HepG2 (cell line): ENCODE results near the gene MADCAM1. TPM values are rescaled to one million over a fixed set of nuclear protein-coding genes. Genes with fewer than 3 reads are reported as not detected.

ENCODE experiments used
- ATF3 ChIP-seq: sonication (generic); formaldehyde crosslinking; IDR thresholded peaks from 2 replicates; pipeline ENCODE4 v1.4.0; 2020; ENCODE audit warnings: missing genetic modification reagents
- ATF4 ChIP-seq, 2 experiments: fragments of 450-650 bp in 1 of 2; sonication (generic) in 1 of 2; formaldehyde crosslinking; IDR thresholded peaks; 2 replicates each; pipeline versions ENCODE4 v1.5.0 to v1.8.0; 2020 to 2022; ENCODE audit warnings: mild to moderate bottlenecking in 1 of 2, missing genetic modification reagents in 1 of 2
- EHMT2 ChIP-seq: fragments of 200-600 bp; sonication (generic); IDR thresholded peaks from 2 replicates; pipeline ENCODE4 v1.7.0; 2017; ENCODE audit warnings: antibody characterized with exemption, low read depth, low read length, borderline replicate concordance
- HOXD1 ChIP-seq: sonication (generic); formaldehyde crosslinking; IDR thresholded peaks from 2 replicates; pipeline ENCODE4 v1.5.0; 2020; ENCODE audit warnings: missing genetic modification reagents
- KDM6A ChIP-seq: IDR thresholded peaks from 2 replicates; pipeline ENCODE4 v1.6.1; 2016; ENCODE audit warnings: low read depth
- KMT2A ChIP-seq: sonication (generic); formaldehyde crosslinking; IDR thresholded peaks from 2 replicates; pipeline ENCODE4 v1.4.0; 2020; ENCODE audit warnings: missing genetic modification reagents
- NFRKB ChIP-seq: fragments of 450-650 bp; IDR thresholded peaks from 2 replicates; pipeline ENCODE4 v1.6.1; 2017
- PHF5A ChIP-seq: IDR thresholded peaks from one replicate; pipeline ENCODE4 v1.6.1; 2018; ENCODE audit warnings: low read depth, missing genetic modification reagents; ENCODE audit not compliant: unreplicated experiment
- PRMT3 ChIP-seq: sonication (generic); formaldehyde crosslinking; IDR thresholded peaks from 2 replicates; pipeline ENCODE4 v1.8.1; 2022; ENCODE audit warnings: low read depth, mild to moderate bottlenecking, moderate library complexity, missing genetic modification reagents, borderline replicate concordance
- RBM39 ChIP-seq: fragments of 200-400 bp; formaldehyde crosslinking; IDR thresholded peaks from one replicate; pipeline ENCODE4 v1.6.1; 2018; ENCODE audit warnings: antibody characterized with exemption, mild to moderate bottlenecking, low read depth, low read length; ENCODE audit not compliant: poor library complexity, severe bottlenecking
- THAP11 ChIP-seq: IDR thresholded peaks from 2 replicates; pipeline ENCODE4 v1.6.1; 2016; ENCODE audit warnings: missing biosample characterization, missing genetic modification reagents
- ZBTB14 ChIP-seq: sonication (generic); formaldehyde crosslinking; IDR thresholded peaks from 2 replicates; pipeline ENCODE4 v1.4.0; 2020; ENCODE audit warnings: missing genetic modification reagents
- ZNF552 ChIP-seq: sonication (generic); formaldehyde crosslinking; IDR thresholded peaks from 2 replicates; pipeline ENCODE4 v1.9.0; 2022; ENCODE audit warnings: missing genetic modification reagents, mild to moderate bottlenecking, borderline replicate concordance
- ZNF652 ChIP-seq: IDR thresholded peaks from 2 replicates; pipeline ENCODE4 v1.6.1; 2016; ENCODE audit warnings: low read depth, borderline replicate concordance
- polyA plus RNA-seq, 8 experiments: library from polyadenylated mRNA; depleted of rRNA in 3 of 8; stranded (reverse) in 7 of 8; unstranded in 1 of 8; fragments of >200 nt; fragmentation: Illumina TruSeq in 4 of 8; extraction: Trizol in 4 of 8; gene quantifications; 2 replicates each; pipeline versions ENCODE4 v1.2.1 to v1.2.3, GENCODE V29; 2011 to 2016; ENCODE audit warnings: low read depth in 4 of 8, missing spikeins in 1 of 8, mixed read lengths in 1 of 8; ENCODE audit not compliant: insufficient read depth in 1 of 8
- total RNA-seq, 5 experiments: library from RNA; depleted of rRNA; stranded (reverse); fragments of >200 nt; fragmentation: Illumina TruSeq; extraction: Trizol; gene quantifications; 2 replicates each; pipeline ENCODE4 v1.2.3, GENCODE V29; 2016; ENCODE audit warnings: low read depth in 1 of 5
- TF ChIP-seq, protein P1 (sequence below): sonication (generic); formaldehyde crosslinking; IDR thresholded peaks from 2 replicates; pipeline ENCODE4 v1.4.0; 2020; ENCODE audit warnings: mild to moderate bottlenecking, missing genetic modification reagents
- TF ChIP-seq, protein P2 (sequence below): IDR thresholded peaks from 2 replicates; pipeline ENCODE4 v1.6.1; 2016; ENCODE audit warnings: mild to moderate bottlenecking

Gene MADCAM1
- total and polyA plus RNA-seq, 2 of the 13 experiments (the other 11 are each of a cell fraction or from before 2014, with no cell fraction given) = 0.29 to 0.33 TPM

DNA sequence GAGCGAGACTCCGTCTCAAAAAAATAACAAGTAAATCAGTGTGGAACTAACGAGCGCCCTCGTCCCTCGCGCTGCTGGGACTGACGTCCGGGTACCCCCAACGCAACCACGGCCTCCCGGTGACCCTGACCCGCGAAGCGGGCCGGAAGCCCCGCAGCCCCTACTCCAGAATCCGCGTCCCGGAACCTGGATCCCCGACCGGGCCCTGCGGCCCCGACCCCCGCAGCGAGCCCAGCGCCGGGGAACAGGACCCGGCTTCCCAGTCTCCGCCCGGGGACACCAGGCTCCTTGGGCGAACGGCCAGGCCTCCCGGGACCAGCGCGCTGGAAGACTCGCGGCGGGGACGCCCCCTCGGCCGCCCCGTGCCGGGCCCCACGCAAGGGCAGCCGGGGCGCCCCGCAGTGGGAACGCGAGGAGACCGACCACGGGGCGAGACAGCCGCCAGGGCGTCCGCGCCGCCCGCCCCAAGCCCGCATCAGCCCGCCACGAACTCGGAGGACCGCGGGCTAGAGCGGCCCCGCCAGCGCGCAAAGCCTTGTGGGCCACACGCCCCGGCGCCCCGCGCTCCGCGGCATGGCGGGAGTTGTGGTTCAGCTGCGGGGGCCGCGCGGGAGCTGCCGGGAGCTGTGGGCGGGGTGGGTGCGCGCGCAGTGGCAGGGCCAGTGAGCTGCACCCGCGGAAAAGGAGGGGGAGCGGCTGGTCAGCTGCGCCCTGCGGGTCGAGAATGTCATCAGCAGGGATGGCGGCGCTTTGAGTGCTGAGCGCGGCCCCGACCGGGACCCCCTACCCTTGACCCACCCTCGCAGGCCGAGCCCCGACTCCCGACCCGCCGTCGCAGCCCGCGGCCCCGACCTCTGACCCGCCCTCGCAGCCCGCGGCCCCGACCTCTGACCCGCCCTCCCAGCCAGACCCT lies 7.5 kb upstream of the MADCAM1 start (continued):
- peak; percentile 48; the same call in 1 of the 2 replicates for TF ChIP-seq ZBTB14
- TF ChIP-seq ZNF552 (CRISPR knock-in tag) = 0 out of 2 replicates have a peak, but pooled peaks have one; percentile 21
- TF ChIP-seq KMT2A (CRISPR knock-in tag) = peak; percentile 65; the same call in 1 of the 2 replicates
- TF ChIP-seq ZNF652 = no peak
- TF ChIP-seq KDM6A (CRISPR knock-in tag) = peak; percentile 27; the same call in 1 of the 2 replicates
- TF ChIP-seq, protein P1, sequence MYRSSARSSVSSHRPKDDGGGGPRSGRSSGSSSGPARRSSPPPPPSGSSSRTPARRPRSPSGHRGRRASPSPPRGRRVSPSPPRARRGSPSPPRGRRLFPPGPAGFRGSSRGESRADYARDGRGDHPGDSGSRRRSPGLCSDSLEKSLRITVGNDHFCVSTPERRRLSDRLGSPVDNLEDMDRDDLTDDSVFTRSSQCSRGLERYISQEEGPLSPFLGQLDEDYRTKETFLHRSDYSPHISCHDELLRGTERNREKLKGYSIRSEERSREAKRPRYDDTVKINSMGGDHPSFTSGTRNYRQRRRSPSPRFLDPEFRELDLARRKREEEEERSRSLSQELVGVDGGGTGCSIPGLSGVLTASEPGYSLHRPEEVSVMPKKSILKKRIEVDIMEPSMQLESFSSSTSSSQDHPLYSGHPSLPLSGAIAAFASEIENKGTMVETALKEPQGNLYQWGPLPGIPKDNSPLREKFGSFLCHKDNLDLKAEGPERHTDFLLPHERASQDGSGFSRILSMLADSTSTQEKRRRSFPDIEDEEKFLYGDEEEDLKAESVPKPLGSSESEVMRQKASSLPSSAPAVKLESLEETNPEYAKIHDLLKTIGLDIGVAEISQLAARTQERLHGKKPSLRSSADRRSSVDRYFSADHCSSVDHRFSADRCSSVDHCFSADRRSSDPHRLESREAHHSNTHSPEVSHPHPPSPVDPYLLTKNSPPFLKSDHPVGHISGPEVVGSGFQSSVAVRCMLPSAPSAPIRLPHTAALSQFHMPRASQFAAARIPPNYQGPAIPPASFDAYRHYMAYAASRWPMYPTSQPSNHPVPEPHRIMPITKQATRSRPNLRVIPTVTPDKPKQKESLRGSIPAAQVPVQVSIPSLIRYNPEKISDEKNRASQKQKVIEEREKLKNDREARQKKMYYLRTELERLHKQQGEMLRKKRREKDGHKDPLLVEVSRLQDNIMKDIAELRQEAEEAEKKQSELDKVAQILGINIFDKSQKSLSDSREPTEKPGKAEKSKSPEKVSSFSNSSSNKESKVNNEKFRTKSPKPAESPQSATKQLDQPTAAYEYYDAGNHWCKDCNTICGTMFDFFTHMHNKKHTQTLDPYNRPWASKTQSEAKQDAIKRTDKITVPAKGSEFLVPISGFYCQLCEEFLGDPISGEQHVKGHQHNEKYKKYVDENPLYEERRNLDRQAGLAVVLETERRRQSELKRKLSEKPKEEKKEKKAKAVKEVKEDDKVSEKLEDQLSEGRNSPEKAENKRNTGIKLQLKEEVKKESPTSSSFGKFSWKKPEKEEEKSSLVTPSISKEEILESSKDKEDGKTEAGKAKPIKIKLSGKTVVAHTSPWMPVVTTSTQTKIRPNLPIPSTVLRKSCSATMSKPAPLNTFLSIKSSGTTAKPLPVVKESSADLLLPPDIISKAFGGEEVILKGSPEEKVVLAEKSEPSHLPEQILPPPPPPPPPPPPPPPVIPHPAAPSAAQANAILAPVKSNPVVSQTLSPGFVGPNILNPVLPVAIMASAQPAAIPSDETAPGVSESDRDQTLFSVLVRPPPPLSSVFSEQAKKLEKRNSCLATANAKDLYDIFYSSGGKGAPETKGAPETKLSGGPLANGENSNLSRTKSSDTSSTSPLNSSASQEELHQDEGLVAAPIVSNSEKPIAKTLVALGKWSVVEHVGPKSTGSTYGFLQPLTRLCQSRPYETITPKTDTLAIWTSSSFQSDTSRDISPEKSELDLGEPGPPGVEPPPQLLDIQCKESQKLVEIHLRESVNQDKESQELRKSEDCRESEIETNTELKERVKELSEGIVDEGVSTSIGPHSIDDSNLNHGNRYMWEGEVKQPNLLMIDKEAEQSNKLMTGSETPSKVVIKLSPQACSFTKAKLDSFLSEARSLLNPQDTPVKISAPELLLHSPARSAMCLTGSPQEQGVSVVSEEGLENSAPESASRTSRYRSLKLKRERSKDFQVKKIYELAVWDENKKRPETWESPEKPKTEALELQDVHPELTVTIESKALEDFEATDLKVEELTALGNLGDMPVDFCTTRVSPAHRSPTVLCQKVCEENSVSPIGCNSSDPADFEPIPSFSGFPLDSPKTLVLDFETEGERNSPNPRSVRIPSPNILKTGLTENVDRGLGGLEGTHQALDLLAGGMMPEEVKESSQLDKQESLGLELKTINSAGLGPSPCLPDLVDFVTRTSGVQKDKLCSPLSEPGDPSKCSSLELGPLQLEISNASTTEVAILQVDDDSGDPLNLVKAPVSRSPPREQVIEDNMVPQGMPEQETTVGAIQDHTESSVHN (CRISPR knock-in tag) = no peak
- TF ChIP-seq NFRKB = no peak
- TF ChIP-seq EHMT2 = no peak
- TF ChIP-seq HOXD1 = no peak
- peak; percentile 71 for TF ChIP-seq ATF3 (CRISPR knock-in tag)
- peak in 1 of 2 experiments; percentile 66; a peak in 2 of 4 replicates for TF ChIP-seq ATF4 (CRISPR knock-in tag; IDR thresholded peaks at IDR 0.05)
- TF ChIP-seq RBM39 = no peak
- peak; percentile 99 for TF ChIP-seq THAP11 (CRISPR knock-in tag)
- TF ChIP-seq, protein P2, sequence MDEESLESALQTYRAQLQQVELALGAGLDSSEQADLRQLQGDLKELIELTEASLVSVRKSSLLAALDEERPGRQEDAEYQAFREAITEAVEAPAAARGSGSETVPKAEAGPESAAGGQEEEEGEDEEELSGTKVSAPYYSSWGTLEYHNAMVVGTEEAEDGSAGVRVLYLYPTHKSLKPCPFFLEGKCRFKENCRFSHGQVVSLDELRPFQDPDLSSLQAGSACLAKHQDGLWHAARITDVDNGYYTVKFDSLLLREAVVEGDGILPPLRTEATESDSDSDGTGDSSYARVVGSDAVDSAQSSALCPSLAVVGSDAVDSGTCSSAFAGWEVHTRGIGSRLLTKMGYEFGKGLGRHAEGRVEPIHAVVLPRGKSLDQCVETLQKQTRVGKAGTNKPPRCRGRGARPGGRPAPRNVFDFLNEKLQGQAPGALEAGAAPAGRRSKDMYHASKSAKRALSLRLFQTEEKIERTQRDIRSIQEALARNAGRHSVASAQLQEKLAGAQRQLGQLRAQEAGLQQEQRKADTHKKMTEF (CRISPR knock-in tag) = no peak; the same call in 1 of the 2 replicates
- no peak for TF ChIP-seq PHF5A (CRISPR knock-in tag)
- no peak for TF ChIP-seq PRMT3 (CRISPR knock-in tag)
